B cell (primary cell): ENCODE data around the gene ATP8A2. TPM values are rescaled to one million over a fixed set of nuclear protein-coding genes. Genes with fewer than 3 reads are reported as not detected.

Source experiments
- ATAC-seq: fragments of 200-7000 bp; cut with Tn5 transposase; one replicate; pipeline ENCODE4 v1.10.0; 2021; ENCODE audit warnings: low read depth, mild to moderate bottlenecking, moderate number of reproducible peaks, moderate library complexity
- CTCF ChIA-PET: fragments of 350-600 bp; sonication (Branson Sonifier 250); formaldehyde crosslinking; loops from one replicate; lab custom pipeline; 2021; ENCODE audit warnings: antibody characterized with exemption, inconsistent platforms; lab: Charles Lee
- POLR2A ChIA-PET: fragments of 350-600 bp; sonication (Branson Sonifier 250); formaldehyde crosslinking; loops from one replicate; lab custom pipeline; 2021; ENCODE audit warnings: antibody characterized with exemption; lab: Charles Lee
- DNase-seq: peaks from one replicate; pipeline ENCODE4 v3.0.0; 2013
- H2AFZ ChIP-seq: 2 replicates; pipeline ENCODE4 v1.6.1; 2012; ENCODE audit warnings: mild to moderate bottlenecking, low read depth, low read length; ENCODE audit not compliant: insufficient read depth, poor library complexity, severe bottlenecking
- H3K27ac ChIP-seq, 2 donors: 1 replicate in 1 of 2; 2 replicates in 1 of 2; pipeline ENCODE4 v1.5.1; 2012 to 2013; ENCODE audit warnings: low read length in 2 of 2, mild to moderate bottlenecking in 2 of 2, moderate library complexity in 1 of 2
- H3K27me3 ChIP-seq, 4 experiments: fragments of 200-600 bp in 1 of 4; sonication (generic) in 1 of 4; replicated peaks in 1 of 4; 1 replicate in 2 of 4; 2 replicates in 2 of 4; pipeline versions ENCODE4 v1.6.1 to v1.7.0; 2013 to 2016; ENCODE audit warnings: low read length in 3 of 4, mild to moderate bottlenecking in 2 of 4, mixed read lengths in 1 of 4, moderate library complexity in 1 of 4; ENCODE audit not compliant: insufficient read depth in 4 of 4, control insufficient read depth in 3 of 4; ENCODE audit errors: control extremely low read depth in 1 of 4
- H3K36me3 ChIP-seq, 2 experiments: replicated peaks in 1 of 2; 1 replicate in 1 of 2; 2 replicates in 1 of 2; pipeline versions ENCODE4 v1.6.1 to v1.7.1; 2013; ENCODE audit warnings: low read length in 1 of 2; ENCODE audit not compliant: insufficient read depth in 2 of 2, control insufficient read depth in 1 of 2; ENCODE audit errors: control extremely low read depth in 1 of 2, extremely low read depth in 1 of 2
- H3K4me1 ChIP-seq, 2 donors: fragments of 200-600 bp in 1 of 2; sonication (generic) in 1 of 2; 1 replicate in 1 of 2; 2 replicates in 1 of 2; pipeline versions ENCODE4 v1.5.1 to v1.6.1; 2013 to 2017; ENCODE audit warnings: low read length in 2 of 2; ENCODE audit not compliant: control insufficient read depth in 2 of 2, insufficient read depth in 2 of 2
- H3K4me2 ChIP-seq: replicated peaks from 2 replicates; pipeline ENCODE3; 2012; ENCODE audit warnings: mild to moderate bottlenecking, low read depth, low read length; ENCODE audit not compliant: poor library complexity, severe bottlenecking
- H3K4me3 ChIP-seq, 5 experiments: fragments of 200-600 bp in 1 of 5; sonication (generic) in 1 of 5; 1 replicate in 3 of 5; 2 replicates in 2 of 5; pipeline versions ENCODE4 v1.5.1 to v1.7.0; 2011 to 2016; ENCODE audit warnings: low read length in 4 of 5, mild to moderate bottlenecking in 4 of 5, low read depth in 2 of 5, control low read depth in 1 of 5, moderate library complexity in 1 of 5; ENCODE audit not compliant: insufficient read depth in 1 of 5; ENCODE audit errors: control extremely low read depth in 1 of 5, extremely low read depth in 1 of 5
- H3K79me2 ChIP-seq: fragments of 200-600 bp; sonication (generic); one replicate; pipeline ENCODE4 v1.6.0; 2016; ENCODE audit warnings: low read length; ENCODE audit not compliant: control insufficient read depth, insufficient read depth
- H3K9ac ChIP-seq: fragments of 200-600 bp; sonication (generic); 2 replicates; pipeline ENCODE4 v1.6.1; 2017; ENCODE audit warnings: mild to moderate bottlenecking, low read length, moderate library complexity
- H3K9me3 ChIP-seq, 3 donors: one replicate each; pipeline versions ENCODE4 v1.6.1 to v1.7.1; 2013; ENCODE audit warnings: low read length in 2 of 3; ENCODE audit not compliant: control insufficient read depth in 2 of 3, insufficient read depth in 1 of 3; ENCODE audit errors: control extremely low read depth in 1 of 3
- H4K20me1 ChIP-seq: 2 replicates; pipeline ENCODE4 v1.6.0; 2012; ENCODE audit warnings: mild to moderate bottlenecking, low read length; ENCODE audit not compliant: insufficient read depth, control insufficient read depth, poor library complexity, severe bottlenecking
- H3K27ac Mint-ChIP-seq: one replicate; pipeline ENCODE4 v1.8.0; 2021; ENCODE audit warnings: mixed read lengths
- H3K27me3 Mint-ChIP-seq: one replicate; pipeline ENCODE4 v1.8.0; 2021; ENCODE audit warnings: mixed read lengths
- H3K4me1 Mint-ChIP-seq: one replicate; pipeline ENCODE4 v1.8.0; 2021; ENCODE audit warnings: mixed read lengths
- H3K4me3 Mint-ChIP-seq: one replicate; pipeline ENCODE4 v1.8.0; 2021; ENCODE audit warnings: mixed read lengths
- H3K9me3 Mint-ChIP-seq: one replicate; pipeline ENCODE4 v1.8.0; 2022; ENCODE audit warnings: mixed read lengths; ENCODE audit not compliant: insufficient read depth
- EZH2 ChIP-seq: IDR thresholded peaks from 2 replicates; pipeline ENCODE4 v1.6.1; 2012; ENCODE audit warnings: borderline replicate concordance, low read depth, mild to moderate bottlenecking, moderate library complexity, low read length; ENCODE audit not compliant: insufficient read depth, poor library complexity, severe bottlenecking
- WGBS: methylation state at CpG from one replicate; pipeline ENCODE4 v1.1.5; 2013; ENCODE audit warnings: missing lambda C conversion rate; ENCODE audit not compliant: insufficient coverage; 5-methylcytosine and 5-hydroxymethylcytosine counted together
- intact Hi-C: fragments of 100-400 bp; cut with micrococcal nuclease; formaldehyde crosslinking; loops from one replicate; pipeline ENCODE4 v1.10.0; 2022
- polyA plus RNA-seq: library from polyadenylated mRNA; depleted of rRNA; stranded (reverse); fragments of >200 nt; gene quantifications from 2 replicates; pipeline ENCODE4 v1.2.3, GENCODE V29; 2012
- total RNA-seq, 2 donors: library from RNA; stranded (reverse); fragments of 120-200 nt in 1 of 2; gene quantifications; 1 replicate in 1 of 2; 2 replicates in 1 of 2; pipeline versions ENCODE4 v1.2.3 to v1.2.4, GENCODE V29; 2013 to 2022
- TF ChIP-seq, protein P1 (sequence below): fragments of 200-600 bp; IDR thresholded peaks from one replicate; pipeline ENCODE4 v1.8.0; 2022; ENCODE audit warnings: antibody characterized with exemption, mild to moderate bottlenecking

The ATP8A2 gene
- total and polyA plus RNA-seq, 2 donors (not counting 1 experiment from before 2014, with no cell fraction given) = not detected

DNA sequence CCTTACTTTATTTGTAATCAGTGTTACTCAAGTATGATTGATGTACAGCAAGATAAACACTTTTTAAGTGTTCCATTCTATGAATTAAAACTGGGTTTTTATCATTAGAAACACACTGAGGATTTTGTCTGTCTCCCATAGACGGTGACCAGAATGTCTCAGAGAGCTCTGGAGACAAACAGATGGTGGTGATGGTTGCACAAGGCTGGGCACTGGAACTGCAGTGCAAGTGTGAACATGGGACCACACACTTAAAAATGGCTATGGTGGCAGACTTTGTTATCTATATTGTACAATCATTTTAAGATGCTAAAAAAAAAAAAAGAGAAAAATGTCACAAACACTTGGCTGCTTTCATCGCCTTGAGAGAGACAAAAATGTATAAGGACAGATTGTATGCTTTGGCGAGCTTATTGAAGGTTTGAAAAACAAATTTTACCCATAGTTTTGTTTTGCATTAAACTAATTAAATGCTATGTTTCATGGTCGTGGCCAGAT lies 407.1 kb downstream of the ATP8A2 start:
- no peak for DNase-seq
- TF ChIP-seq EZH2 = no peak
- TF ChIP-seq, protein P1, sequence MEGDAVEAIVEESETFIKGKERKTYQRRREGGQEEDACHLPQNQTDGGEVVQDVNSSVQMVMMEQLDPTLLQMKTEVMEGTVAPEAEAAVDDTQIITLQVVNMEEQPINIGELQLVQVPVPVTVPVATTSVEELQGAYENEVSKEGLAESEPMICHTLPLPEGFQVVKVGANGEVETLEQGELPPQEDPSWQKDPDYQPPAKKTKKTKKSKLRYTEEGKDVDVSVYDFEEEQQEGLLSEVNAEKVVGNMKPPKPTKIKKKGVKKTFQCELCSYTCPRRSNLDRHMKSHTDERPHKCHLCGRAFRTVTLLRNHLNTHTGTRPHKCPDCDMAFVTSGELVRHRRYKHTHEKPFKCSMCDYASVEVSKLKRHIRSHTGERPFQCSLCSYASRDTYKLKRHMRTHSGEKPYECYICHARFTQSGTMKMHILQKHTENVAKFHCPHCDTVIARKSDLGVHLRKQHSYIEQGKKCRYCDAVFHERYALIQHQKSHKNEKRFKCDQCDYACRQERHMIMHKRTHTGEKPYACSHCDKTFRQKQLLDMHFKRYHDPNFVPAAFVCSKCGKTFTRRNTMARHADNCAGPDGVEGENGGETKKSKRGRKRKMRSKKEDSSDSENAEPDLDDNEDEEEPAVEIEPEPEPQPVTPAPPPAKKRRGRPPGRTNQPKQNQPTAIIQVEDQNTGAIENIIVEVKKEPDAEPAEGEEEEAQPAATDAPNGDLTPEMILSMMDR = no peak
- Histone ChIP-seq H3K4me1 (no peaks in the 10 kb centered on the region), H4K20me1 (no peaks in the 10 kb centered on the region), H3K36me3 (no peaks in the 10 kb centered on the region), H3K27ac (no peak overlapping the region), H3K9ac (no peak overlapping the region), H3K4me2 (no peak overlapping the region), H3K79me2 (no peaks in the 10 kb centered on the region), H3K27me3 (no peaks in the 10 kb centered on the region), H2AFZ (no peak overlapping the region), H3K9me3 (no peaks in the 10 kb centered on the region), H3K4me3 (no peak overlapping the region)
- Mint-ChIP-seq H3K4me1 (peaks cover 11% of the 10 kb centered on the region), H3K4me3 (no peak overlapping the region), H3K27ac (no peak overlapping the region), H3K9me3 (no peaks in the 10 kb centered on the region), H3K27me3 (peaks cover 6% of the 10 kb centered on the region)
- ChIA-PET POLR2A (no interaction called here), CTCF (no interaction called here)
- intact Hi-C loops = no loop called here
- ATAC-seq = no peak
- no CpG with 5 or more reads among the region's 4 CpGs for WGBS

DNA sequence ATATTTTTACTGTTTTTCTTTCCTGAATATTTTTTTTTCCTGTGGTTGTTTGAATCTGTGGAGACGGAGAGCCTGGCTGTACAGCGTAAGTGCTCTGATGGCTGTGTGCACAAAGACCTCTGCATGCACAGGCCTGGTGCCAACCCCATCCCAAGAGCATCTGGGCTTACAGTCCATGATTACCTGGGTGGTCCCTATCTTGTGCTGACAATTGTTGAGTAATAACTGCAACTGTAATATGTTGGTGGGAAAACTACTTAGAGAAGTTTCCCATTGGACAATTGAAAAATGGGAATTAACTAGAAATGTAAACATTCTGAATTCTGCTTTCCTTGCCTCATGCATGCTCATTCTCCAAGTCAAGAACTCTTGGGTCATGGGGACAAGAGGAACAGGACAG lies 411.3 kb downstream of the ATP8A2 start:
- Histone ChIP-seq H2AFZ (no peak overlapping the region), H3K27me3 (no peaks in the 10 kb centered on the region), H3K4me1 (no peaks in the 10 kb centered on the region), H3K79me2 (no peaks in the 10 kb centered on the region), H3K4me2 (no peak overlapping the region), H3K36me3 (no peaks in the 10 kb centered on the region), H3K27ac (no peak overlapping the region), H3K4me3 (no peak overlapping the region), H4K20me1 (no peaks in the 10 kb centered on the region), H3K9me3 (peaks cover 0 to 5% (median 0%) of the 10 kb centered on the region in 3 donors), H3K9ac (no peak overlapping the region)
- Mint-ChIP-seq H3K4me1 (peaks cover 8% of the 10 kb centered on the region), H3K27me3 (no peaks in the 10 kb centered on the region), H3K27ac (no peak overlapping the region), H3K4me3 (no peak overlapping the region), H3K9me3 (no peaks in the 10 kb centered on the region)
- intact Hi-C loops = no loop called here
- ChIA-PET POLR2A (no interaction called here), CTCF (no interaction called here)
- no CpG with 5 or more reads among the region's 2 CpGs for WGBS
- DNase-seq = no peak
- ATAC-seq = no peak
- no peak for TF ChIP-seq EZH2
- TF ChIP-seq, protein P1 = no peak
